ENCODE results near the gene EEF1G.

DNA sequence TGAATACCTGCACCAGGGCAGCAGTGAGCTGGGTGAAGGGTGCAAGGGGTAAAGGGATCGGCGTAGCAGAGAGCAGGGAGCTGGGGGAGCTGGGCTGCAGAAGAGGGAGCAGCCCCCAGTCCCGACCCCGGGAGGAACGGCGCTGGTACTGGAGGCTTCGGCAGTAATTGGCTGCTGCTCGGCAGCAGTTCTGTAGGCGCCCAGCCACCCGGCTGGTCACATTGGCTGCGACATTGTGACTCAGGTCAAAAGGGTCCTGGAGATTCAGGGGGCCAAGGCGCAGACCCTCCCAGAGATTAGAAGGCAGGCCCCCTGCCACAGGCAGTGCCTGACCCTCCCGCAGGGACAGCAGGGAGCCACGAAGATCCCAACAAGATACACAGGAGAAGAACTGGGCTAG is 2.1 kb upstream of the EEF1G start:
- TF ChIP-seq, protein P1, sequence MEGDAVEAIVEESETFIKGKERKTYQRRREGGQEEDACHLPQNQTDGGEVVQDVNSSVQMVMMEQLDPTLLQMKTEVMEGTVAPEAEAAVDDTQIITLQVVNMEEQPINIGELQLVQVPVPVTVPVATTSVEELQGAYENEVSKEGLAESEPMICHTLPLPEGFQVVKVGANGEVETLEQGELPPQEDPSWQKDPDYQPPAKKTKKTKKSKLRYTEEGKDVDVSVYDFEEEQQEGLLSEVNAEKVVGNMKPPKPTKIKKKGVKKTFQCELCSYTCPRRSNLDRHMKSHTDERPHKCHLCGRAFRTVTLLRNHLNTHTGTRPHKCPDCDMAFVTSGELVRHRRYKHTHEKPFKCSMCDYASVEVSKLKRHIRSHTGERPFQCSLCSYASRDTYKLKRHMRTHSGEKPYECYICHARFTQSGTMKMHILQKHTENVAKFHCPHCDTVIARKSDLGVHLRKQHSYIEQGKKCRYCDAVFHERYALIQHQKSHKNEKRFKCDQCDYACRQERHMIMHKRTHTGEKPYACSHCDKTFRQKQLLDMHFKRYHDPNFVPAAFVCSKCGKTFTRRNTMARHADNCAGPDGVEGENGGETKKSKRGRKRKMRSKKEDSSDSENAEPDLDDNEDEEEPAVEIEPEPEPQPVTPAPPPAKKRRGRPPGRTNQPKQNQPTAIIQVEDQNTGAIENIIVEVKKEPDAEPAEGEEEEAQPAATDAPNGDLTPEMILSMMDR (IDR thresholded peaks at IDR 0.05; ENCODE audit: low read length), result no peak
- TF ChIP-seq EZH2 (optimal IDR thresholded peaks at IDR 0.05; ENCODE audit: low read depth, low read length), result no peak
